HG03571 (cell line): ENCODE results near the gene SLC39A2.
"Not testable (repeated sequence)": the region's sequence is repeated elsewhere in the genome, so short reads cannot be mapped to it uniquely, and the experiment has no call there.

Experiments
- ATAC-seq: cut with Tn5 transposase; IDR thresholded peaks from one replicate; pipeline ENCODE4 v1.9.1; 2021; ENCODE audit not compliant: unreplicated experiment

The SLC39A2 gene

GRCh38 chr14:20998674-20999366, at the start of gene SLC39A2:
Gene SLC39A2 (plus strand): TSS chr14:20999293. CDS start chr14:20999447, 154 bp downstream.
- no peak for ATAC-seq

- not testable (repeated sequence) for ATAC-seq
These were observed 44.2 kb upstream of the SLC39A2 start, which contains the start of gene RNASE2 for GRCh38 chr14:20954736-20955537. Gene RNASE2 (plus strand): TSS chr14:20955487. CDS start chr14:20955772, 285 bp downstream.

- not testable (repeated sequence) for ATAC-seq
These were observed 43.6 kb upstream of the SLC39A2 start for GRCh38 chr14:20955538-20955873.

- ATAC-seq: no peak
These were observed 42.6 kb upstream of the SLC39A2 start for GRCh38 chr14:20956376-20956976.

- not testable (repeated sequence) for ATAC-seq
These were observed 40.1 kb upstream of the SLC39A2 start for GRCh38 chr14:20958946-20959345.

- no peak for ATAC-seq
These were observed 29.8 kb upstream of the SLC39A2 start for GRCh38 chr14:20969336-20969735.

- no peak for ATAC-seq
These were observed 28.5 kb upstream of the SLC39A2 start for GRCh38 chr14:20970647-20970982.

- ATAC-seq: peak; percentile 92
These were observed 27.9 kb upstream of the SLC39A2 start for GRCh38 chr14:20970983-20971704.

- ATAC-seq: no peak
These were observed 27.4 kb upstream of the SLC39A2 start for GRCh38 chr14:20971705-20972021.

GRCh38 chr14:20973501-20973900, 25.6 kb upstream of the SLC39A2 start:
- ATAC-seq: no peak

- ATAC-seq: no peak
These were observed 22.8 kb upstream of the SLC39A2 start for GRCh38 chr14:20976291-20976690.

- ATAC-seq: no peak
These were observed 20.4 kb upstream of the SLC39A2 start for GRCh38 chr14:20978687-20979086.

GRCh38 chr14:20980906-20981305, 18.2 kb upstream of the SLC39A2 start:
- ATAC-seq: no peak

- ATAC-seq: no peak
These were observed 16.3 kb upstream of the SLC39A2 start for GRCh38 chr14:20982646-20983369.

- ATAC-seq: not testable (repeated sequence)
These were observed 13.4 kb upstream of the SLC39A2 start for GRCh38 chr14:20985650-20986049.

GRCh38 chr14:20986811-20987210, 12.3 kb upstream of the SLC39A2 start:
- ATAC-seq: no peak

GRCh38 chr14:20988717-20989470, 10.2 kb upstream of the SLC39A2 start:
- ATAC-seq: no peak

GRCh38 chr14:20989471-20989786, 9.7 kb upstream of the SLC39A2 start:
- ATAC-seq: no peak

- ATAC-seq: peak; percentile 94
These were observed 9.1 kb upstream of the SLC39A2 start, which contains the start of gene METTL17 for GRCh38 chr14:20989787-20990600. Gene METTL17 (plus strand): TSS chr14:20989980. CDS start chr14:20990003, 23 bp downstream.
